SK-N-SH (cell line): ENCODE data around the gene ELAC2. TPM values are rescaled to one million over a fixed set of nuclear protein-coding genes. Genes with fewer than 3 reads are reported as not detected.

Source experiments
- CTCF ChIA-PET: fragments of 300-600, 350-600 bp; formaldehyde crosslinking; extraction: SDS; loops from one replicate; lab custom pipeline; 2021; lab: Yijun Ruan, JAX
- POLR2A ChIA-PET: fragments of 350-600 bp; sonication (Branson Sonifier 250); formaldehyde crosslinking; extraction: SDS; loops from one replicate; lab custom pipeline; 2020; ENCODE audit warnings: antibody characterized with exemption, inconsistent platforms; lab: Yijun Ruan, JAX
- DNase-seq: peaks from one replicate; pipeline ENCODE4 v3.0.0; 2012
- H2AFZ ChIP-seq: fragments of 200-600 bp; sonication (generic); 2 replicates; pipeline ENCODE4 v1.8.1; 2016; ENCODE audit warnings: antibody characterized with exemption, mild to moderate bottlenecking, low read depth
- H3F3A ChIP-seq: fragments of 200-600 bp; sonication (generic); replicated peaks from 2 replicates; pipeline ENCODE3; 2016; ENCODE audit warnings: antibody characterized with exemption, mild to moderate bottlenecking; ENCODE audit not compliant: insufficient read depth
- H3K27ac ChIP-seq, 2 experiments: fragments of 200-500 bp in 1 of 2; fragments of 200-600 bp in 1 of 2; sonication (Bioruptor generic) in 1 of 2; sonication (generic), shearing (Covaris generic) in 1 of 2; 2 replicates each; pipeline versions ENCODE4 v1.5.1 to v1.6.1; 2014 to 2016; ENCODE audit warnings: low read depth in 2 of 2, inconsistent platforms in 1 of 2, low read length in 1 of 2, mild to moderate bottlenecking in 1 of 2, mixed read lengths in 1 of 2
- H3K27me3 ChIP-seq: fragments of 200-600 bp; sonication (generic), shearing (Covaris generic); 2 replicates; pipeline ENCODE4 v1.6.1; 2016; ENCODE audit warnings: mixed run types; ENCODE audit not compliant: insufficient read depth
- H3K36me3 ChIP-seq, 2 experiments: fragments of 200-500 bp in 1 of 2; fragments of 200-600 bp in 1 of 2; sonication (Bioruptor generic) in 1 of 2; sonication (generic) in 1 of 2; replicated peaks in 1 of 2; 2 replicates each; pipeline versions ENCODE3 to v1.5.1; 2014 to 2016; ENCODE audit warnings: low read length in 1 of 2, mild to moderate bottlenecking in 1 of 2; ENCODE audit not compliant: insufficient read depth in 2 of 2, control insufficient read depth in 1 of 2
- H3K4me1 ChIP-seq, 2 experiments: fragments of 200-500 bp in 1 of 2; fragments of 200-600 bp in 1 of 2; sonication (Bioruptor generic) in 1 of 2; sonication (generic), shearing (Covaris generic) in 1 of 2; 2 replicates each; pipeline versions ENCODE4 v1.5.1 to v1.6.1; 2014 to 2016; ENCODE audit warnings: low read depth in 1 of 2, low read length in 1 of 2, mixed run types in 1 of 2; ENCODE audit not compliant: insufficient read depth in 2 of 2, control insufficient read depth in 1 of 2
- H3K4me2 ChIP-seq: fragments of 200-600 bp; sonication (generic), shearing (Covaris generic); 2 replicates; pipeline ENCODE4 v1.6.1; 2017; ENCODE audit warnings: mixed run types
- H3K4me3 ChIP-seq, 2 experiments: fragments of 200-500 bp in 1 of 2; fragments of 200-600 bp in 1 of 2; sonication (Bioruptor generic) in 1 of 2; sonication (generic), shearing (Covaris generic) in 1 of 2; 2 replicates each; pipeline versions ENCODE4 v1.5.1 to v1.8.1; 2014 to 2016; ENCODE audit warnings: low read depth in 2 of 2, inconsistent platforms in 1 of 2, low read length in 1 of 2, mild to moderate bottlenecking in 1 of 2, mixed read lengths in 1 of 2, moderate library complexity in 1 of 2
- H3K79me2 ChIP-seq: fragments of 200-600 bp; sonication (generic); 2 replicates; pipeline ENCODE4 v1.8.1; 2017; ENCODE audit warnings: mild to moderate bottlenecking; ENCODE audit not compliant: insufficient read depth
- H3K9ac ChIP-seq: fragments of 200-600 bp; sonication (generic); 2 replicates; pipeline ENCODE4 v1.6.1; 2017; ENCODE audit warnings: mixed run types
- H3K9me2 ChIP-seq: fragments of 200-600 bp; sonication (generic); 2 replicates; pipeline ENCODE4 v1.6.1; 2017; ENCODE audit warnings: mixed run types
- H3K9me3 ChIP-seq: fragments of 200-600 bp; sonication (generic); 2 replicates; pipeline ENCODE4 v1.6.1; 2017; ENCODE audit warnings: mixed run types, mild to moderate bottlenecking, moderate library complexity
- H4K20me1 ChIP-seq: fragments of 200-600 bp; sonication (generic); 2 replicates; pipeline ENCODE4 v1.6.1; 2017; ENCODE audit warnings: mild to moderate bottlenecking, mixed run types; ENCODE audit not compliant: insufficient read depth
- GATA2 ChIP-seq: sonication (generic); formaldehyde crosslinking; IDR thresholded peaks from 2 replicates; pipeline ENCODE4 v1.5.0; 2020; ENCODE audit warnings: mild to moderate bottlenecking, missing genetic modification reagents
- JUND ChIP-seq: IDR thresholded peaks from 2 replicates; pipeline ENCODE4 v1.4.0; 2012
- MEF2A ChIP-seq: IDR thresholded peaks from 2 replicates; pipeline ENCODE4 v1.4.0; 2012; ENCODE audit warnings: low read depth, borderline replicate concordance
- POLR2AphosphoS5 ChIP-seq: IDR thresholded peaks from 2 replicates; pipeline ENCODE4 v1.6.1; 2012; ENCODE audit warnings: low read depth, low read length
- RAD21 ChIP-seq: IDR thresholded peaks from 2 replicates; pipeline ENCODE4 v1.6.1; 2012; ENCODE audit warnings: mild to moderate bottlenecking, low read length
- RCOR1 ChIP-seq: fragments of 150-350 bp; IDR thresholded peaks from 2 replicates; pipeline ENCODE4 v1.6.1; 2017; ENCODE audit warnings: antibody characterized with exemption, low read length
- RXRA ChIP-seq: IDR thresholded peaks from 2 replicates; pipeline ENCODE4 v1.4.0; 2012; ENCODE audit warnings: low read depth, mild to moderate bottlenecking, borderline replicate concordance
- TAF1 ChIP-seq: IDR thresholded peaks from 2 replicates; pipeline ENCODE4 v1.6.1; 2012; ENCODE audit warnings: low read depth, mild to moderate bottlenecking, low read length, moderate library complexity, borderline replicate concordance
- WGBS: methylation state at CpG from one replicate; pipeline ENCODE4 v1.1.6; 2017; ENCODE audit warnings: low lambda C conversion rate; 5-methylcytosine and 5-hydroxymethylcytosine counted together
- polyA plus RNA-seq, 3 experiments: library from polyadenylated mRNA; depleted of rRNA; stranded (reverse); fragments of >200 nt; gene quantifications; 2 replicates each; pipeline ENCODE4 v1.2.3, GENCODE V29; 2012
- TF ChIP-seq, protein P1 (sequence below): IDR thresholded peaks from 2 replicates; pipeline ENCODE4 v1.6.1; 2012; ENCODE audit warnings: mild to moderate bottlenecking, low read depth, low read length, moderate library complexity
- TF ChIP-seq, protein P2 (sequence below): IDR thresholded peaks from 2 replicates; pipeline ENCODE4 v1.4.0; 2012; ENCODE audit warnings: low read depth, borderline replicate concordance
- TF ChIP-seq, protein P3 (sequence below): IDR thresholded peaks from 2 replicates; pipeline ENCODE4 v1.4.0; 2012; ENCODE audit warnings: low read depth, borderline replicate concordance
- TF ChIP-seq, protein P4 (sequence below): fragments of 150-350 bp; IDR thresholded peaks from 2 replicates; pipeline ENCODE4 v1.6.1; 2017; ENCODE audit warnings: antibody characterized with exemption, low read length, low read depth, borderline replicate concordance

The ELAC2 gene
- polyA plus RNA-seq, 1 of the 3 experiments (the other 2 are of a cell fraction) = 77.6 TPM

DNA sequence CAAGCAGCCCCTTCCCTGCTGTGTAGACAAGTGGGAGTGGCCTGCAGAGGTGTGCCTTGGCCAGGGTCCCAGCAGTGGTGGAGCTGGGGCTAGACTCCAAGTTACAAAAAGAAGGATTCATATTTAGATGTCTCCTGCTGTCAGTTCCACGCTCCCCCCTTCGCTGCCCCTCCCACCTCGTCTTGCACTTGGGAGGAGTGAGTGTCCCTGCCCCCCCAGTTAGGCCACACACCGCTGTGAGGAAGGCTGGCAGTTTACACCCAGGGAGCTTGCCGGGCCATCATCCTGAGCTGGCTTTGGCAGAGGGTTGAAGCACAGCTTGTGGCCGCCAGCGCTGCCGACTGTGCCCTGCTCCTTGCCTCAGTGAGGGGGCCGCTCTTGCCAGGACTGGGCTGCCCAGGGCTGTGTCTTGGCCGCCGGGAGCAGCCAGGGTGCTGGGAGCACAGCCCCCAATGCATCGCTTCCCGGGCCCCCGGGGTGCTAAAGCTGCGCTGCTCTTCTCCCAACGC lies 44.3 kb downstream of the ELAC2 start:
- no peak overlapping the region for H3K27ac ChIP-seq
- H2AFZ ChIP-seq = no peak overlapping the region
- H3K4me1 ChIP-seq = no peaks in the 10 kb centered on the region
- TF ChIP-seq POLR2AphosphoS5 = no peak
- no peak for TF ChIP-seq RXRA
- TF ChIP-seq, protein P1, sequence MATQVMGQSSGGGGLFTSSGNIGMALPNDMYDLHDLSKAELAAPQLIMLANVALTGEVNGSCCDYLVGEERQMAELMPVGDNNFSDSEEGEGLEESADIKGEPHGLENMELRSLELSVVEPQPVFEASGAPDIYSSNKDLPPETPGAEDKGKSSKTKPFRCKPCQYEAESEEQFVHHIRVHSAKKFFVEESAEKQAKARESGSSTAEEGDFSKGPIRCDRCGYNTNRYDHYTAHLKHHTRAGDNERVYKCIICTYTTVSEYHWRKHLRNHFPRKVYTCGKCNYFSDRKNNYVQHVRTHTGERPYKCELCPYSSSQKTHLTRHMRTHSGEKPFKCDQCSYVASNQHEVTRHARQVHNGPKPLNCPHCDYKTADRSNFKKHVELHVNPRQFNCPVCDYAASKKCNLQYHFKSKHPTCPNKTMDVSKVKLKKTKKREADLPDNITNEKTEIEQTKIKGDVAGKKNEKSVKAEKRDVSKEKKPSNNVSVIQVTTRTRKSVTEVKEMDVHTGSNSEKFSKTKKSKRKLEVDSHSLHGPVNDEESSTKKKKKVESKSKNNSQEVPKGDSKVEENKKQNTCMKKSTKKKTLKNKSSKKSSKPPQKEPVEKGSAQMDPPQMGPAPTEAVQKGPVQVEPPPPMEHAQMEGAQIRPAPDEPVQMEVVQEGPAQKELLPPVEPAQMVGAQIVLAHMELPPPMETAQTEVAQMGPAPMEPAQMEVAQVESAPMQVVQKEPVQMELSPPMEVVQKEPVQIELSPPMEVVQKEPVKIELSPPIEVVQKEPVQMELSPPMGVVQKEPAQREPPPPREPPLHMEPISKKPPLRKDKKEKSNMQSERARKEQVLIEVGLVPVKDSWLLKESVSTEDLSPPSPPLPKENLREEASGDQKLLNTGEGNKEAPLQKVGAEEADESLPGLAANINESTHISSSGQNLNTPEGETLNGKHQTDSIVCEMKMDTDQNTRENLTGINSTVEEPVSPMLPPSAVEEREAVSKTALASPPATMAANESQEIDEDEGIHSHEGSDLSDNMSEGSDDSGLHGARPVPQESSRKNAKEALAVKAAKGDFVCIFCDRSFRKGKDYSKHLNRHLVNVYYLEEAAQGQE = no peak
- TF ChIP-seq, protein P2, sequence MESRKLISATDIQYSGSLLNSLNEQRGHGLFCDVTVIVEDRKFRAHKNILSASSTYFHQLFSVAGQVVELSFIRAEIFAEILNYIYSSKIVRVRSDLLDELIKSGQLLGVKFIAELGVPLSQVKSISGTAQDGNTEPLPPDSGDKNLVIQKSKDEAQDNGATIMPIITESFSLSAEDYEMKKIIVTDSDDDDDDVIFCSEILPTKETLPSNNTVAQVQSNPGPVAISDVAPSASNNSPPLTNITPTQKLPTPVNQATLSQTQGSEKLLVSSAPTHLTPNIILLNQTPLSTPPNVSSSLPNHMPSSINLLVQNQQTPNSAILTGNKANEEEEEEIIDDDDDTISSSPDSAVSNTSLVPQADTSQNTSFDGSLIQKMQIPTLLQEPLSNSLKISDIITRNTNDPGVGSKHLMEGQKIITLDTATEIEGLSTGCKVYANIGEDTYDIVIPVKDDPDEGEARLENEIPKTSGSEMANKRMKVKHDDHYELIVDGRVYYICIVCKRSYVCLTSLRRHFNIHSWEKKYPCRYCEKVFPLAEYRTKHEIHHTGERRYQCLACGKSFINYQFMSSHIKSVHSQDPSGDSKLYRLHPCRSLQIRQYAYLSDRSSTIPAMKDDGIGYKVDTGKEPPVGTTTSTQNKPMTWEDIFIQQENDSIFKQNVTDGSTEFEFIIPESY = no peak
- TF ChIP-seq GATA2 (CRISPR knock-in tag) = no peak
- TF ChIP-seq, protein P3, sequence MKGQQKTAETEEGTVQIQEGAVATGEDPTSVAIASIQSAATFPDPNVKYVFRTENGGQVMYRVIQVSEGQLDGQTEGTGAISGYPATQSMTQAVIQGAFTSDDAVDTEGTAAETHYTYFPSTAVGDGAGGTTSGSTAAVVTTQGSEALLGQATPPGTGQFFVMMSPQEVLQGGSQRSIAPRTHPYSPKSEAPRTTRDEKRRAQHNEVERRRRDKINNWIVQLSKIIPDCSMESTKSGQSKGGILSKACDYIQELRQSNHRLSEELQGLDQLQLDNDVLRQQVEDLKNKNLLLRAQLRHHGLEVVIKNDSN = no peak
- TF ChIP-seq MEF2A = no peak
- TF ChIP-seq RCOR1 = no peak
- TF ChIP-seq JUND = no peak
- TF ChIP-seq TAF1 = no peak
- TF ChIP-seq RAD21 = no peak
- TF ChIP-seq, protein P4, sequence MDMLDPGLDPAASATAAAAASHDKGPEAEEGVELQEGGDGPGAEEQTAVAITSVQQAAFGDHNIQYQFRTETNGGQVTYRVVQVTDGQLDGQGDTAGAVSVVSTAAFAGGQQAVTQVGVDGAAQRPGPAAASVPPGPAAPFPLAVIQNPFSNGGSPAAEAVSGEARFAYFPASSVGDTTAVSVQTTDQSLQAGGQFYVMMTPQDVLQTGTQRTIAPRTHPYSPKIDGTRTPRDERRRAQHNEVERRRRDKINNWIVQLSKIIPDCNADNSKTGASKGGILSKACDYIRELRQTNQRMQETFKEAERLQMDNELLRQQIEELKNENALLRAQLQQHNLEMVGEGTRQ = no peak
- H3K9me2 ChIP-seq = no peaks in the 10 kb centered on the region
- 0 out of 2 replicates have a peak overlapping the region, but pooled peaks have one; percentile 50 for H3K4me2 ChIP-seq
- CTCF ChIA-PET = interaction anchor here (1.2 kb wide), 1 partner anchor 29 kb away, joined by 3 read pairs; no protein-coding TSS in a partner anchor
- no peaks in the 10 kb centered on the region for H3K9me3 ChIP-seq
- no peak for DNase-seq
- 39% methylated on average over 15 of the region's 16 CpGs for WGBS
- H3K4me3 ChIP-seq = no peak overlapping the region
- H3K9ac ChIP-seq = no peak overlapping the region
- peaks cover 31% of the 10 kb centered on the region for H3K27me3 ChIP-seq
- no peaks in the 10 kb centered on the region for H3F3A ChIP-seq
- no peaks in the 10 kb centered on the region for H4K20me1 ChIP-seq
- no peaks in the 10 kb centered on the region for H3K79me2 ChIP-seq
- POLR2A ChIA-PET = interaction anchor here (1.0 kb wide), 1 partner anchor 13 kb away, joined by 3 read pairs; no protein-coding TSS in a partner anchor
- H3K36me3 ChIP-seq = no peaks in the 10 kb centered on the region
